Stimulated activated CD4-positive, alpha-beta T cell treated with anti-CD3 and anti-CD28 coated beads, Interleukin-12 subunit alpha, Interleukin-12 subunit beta, amount 100 ng/mL, for 48 hours (primary cell): ENCODE data around the gene CENPS.
A peak's percentile ranks its signal among the peaks of the same experiment; 100 is the strongest.
"Not testable (repeated sequence)": the region's sequence is repeated elsewhere in the genome, so short reads cannot be mapped to it uniquely, and the experiment has no call there.

ENCODE experiments used
- DNase-seq, 3 donors: peaks; one replicate each; pipeline ENCODE4 v3.0.0-alpha.2; 2020; ENCODE audit warnings: low read depth in 2 of 3, low spot score in 1 of 3

CENPS gene

DNA sequence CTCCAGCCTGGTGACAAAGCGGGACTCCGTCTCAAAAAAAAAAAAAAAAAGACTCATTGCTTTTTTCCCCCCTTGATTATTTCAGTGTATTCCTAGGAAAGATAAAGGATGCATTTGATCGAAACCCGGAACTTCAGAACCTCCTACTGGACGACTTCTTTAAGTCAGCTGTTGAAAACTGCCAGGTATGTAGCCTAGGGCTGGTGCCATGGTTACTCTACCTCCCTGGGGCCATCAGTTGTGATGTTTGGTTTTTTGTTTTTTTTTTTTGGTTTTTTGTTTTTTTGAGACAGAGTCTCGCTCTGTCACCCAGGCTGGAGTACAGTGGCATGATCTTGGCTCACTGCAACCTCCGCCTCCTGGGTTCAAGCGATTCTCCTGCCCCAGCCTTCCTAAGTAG is 11.5 kb upstream of the CENPS start:
- DNase-seq, result not testable (repeated sequence)

DNA sequence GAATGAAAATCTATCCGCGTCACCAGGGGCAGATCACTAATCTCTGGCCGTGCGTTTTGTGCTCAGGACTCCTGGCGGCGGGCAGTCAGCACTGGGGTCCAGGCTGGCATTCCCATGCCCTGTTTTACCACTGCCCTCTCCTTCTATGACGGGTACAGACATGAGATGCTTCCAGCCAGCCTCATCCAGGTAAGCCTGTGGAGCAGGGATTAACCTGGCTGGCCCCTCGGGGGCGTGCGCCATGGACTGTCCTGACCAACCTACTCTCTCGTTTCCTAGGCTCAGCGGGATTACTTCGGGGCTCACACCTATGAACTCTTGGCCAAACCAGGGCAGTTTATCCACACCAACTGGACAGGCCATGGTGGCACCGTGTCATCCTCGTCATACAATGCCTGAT is 10.9 kb upstream of the CENPS start:
- DNase-seq, result no peak

DNA sequence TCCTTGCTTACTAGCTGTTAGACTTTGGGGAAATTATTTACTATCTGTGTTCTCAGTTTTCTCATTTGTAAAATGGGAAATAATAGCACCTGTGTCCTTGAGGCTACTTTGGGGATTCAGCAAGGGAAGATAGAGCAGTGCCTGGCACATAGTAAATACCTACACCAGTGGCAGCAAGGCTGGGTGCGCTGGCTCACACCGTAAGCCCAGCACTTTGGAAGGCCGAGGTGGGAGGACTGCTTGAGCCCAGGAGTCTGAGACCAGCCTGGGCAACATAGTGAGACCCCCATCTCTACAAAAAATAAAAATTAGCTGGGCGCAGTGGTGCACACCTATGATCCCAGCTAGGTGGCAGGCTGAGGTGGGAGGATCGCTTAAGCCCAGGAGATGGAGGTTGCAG is 8.6 kb upstream of the CENPS start:
- DNase-seq, result no peak

DNA sequence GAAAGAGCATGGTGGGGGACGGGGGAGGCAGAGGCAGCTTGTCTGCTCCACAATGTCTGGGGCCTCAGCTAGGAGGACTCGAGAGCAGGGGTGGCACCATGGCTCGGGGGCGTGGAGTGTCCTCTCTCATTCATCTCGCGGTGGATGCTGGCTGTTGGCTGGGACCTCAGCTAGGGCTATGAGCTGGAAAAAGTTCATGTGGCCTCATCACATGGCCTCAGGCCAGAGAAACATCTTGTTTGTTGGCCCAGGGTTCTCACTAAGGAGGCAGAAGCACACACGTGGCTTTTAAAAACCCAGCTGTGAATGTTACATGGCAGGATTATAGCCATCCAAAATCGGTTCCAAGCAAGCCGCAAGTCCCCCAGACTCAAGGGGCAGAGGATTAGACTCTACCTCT is 6.2 kb upstream of the CENPS start:
- no peak for DNase-seq

DNA sequence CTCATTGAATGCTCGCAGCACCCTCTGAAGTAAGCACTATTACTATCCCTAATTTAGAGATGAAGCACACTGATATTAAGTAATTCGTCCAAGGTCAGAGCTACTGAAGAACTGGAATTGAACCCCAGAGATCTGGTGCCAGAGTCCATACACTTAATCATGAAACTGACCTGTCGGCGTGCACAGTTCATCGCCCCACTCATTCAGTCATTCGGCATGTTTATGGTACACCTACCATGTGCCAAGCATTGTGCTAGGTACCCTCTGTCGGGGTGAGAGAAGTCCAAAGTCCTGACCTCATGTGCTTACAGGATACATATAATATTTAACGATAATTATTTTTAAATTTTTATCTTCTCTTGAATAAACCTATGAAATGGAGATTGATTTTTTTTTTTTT is 5.6 kb upstream of the CENPS start:
- DNase-seq, result no peak

DNA sequence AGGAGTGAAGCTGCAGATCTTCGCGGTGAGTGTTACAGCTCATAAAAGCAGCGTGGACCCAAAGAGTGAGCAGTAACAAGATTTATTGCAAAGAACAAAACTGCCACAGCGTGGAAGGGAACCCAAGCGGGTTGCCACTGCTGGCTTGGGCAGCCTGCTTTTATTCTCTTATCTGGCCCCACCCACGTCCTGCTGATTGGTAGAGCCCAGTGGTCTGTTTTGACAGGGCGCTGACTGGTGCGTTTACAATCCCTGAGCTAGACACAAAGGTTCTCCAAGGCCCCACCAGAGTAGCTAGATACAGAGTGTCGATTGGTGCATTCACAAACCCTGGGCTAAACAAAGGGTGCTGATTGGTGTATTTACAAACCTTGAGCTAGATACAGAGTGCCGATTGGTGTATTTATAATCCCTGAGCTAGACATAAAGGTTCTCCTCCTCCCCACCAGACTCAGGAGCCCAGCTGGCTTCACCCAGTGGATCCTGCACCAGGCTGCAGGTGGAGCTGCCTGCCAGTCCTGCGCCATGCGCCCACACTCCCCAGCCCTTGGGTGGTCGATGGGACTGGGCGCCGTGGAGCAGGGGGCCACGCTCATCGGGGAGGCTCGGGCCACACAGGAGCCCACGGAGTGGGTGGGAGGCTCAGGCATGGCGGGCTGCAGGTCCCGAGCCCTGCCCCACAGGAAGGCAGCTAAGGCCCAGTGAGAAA is 4.3 kb upstream of the CENPS start:
- DNase-seq, result not testable (repeated sequence)

DNA sequence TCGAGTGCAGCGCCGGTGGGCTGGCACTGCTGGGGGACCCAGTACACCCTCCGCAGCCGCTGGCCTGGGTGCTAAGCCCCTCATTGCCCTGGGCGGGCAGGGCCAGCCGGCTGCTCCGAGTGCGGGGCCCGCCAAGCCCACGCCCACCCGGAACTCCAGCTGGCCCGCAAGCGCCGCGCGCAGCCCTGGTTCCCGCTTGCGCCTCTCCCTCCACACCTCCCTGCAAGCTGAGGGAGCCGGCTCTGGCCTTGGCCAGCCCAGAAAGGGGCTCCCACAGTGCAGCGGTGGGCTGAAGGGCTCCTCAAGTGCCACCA is 3.7 kb upstream of the CENPS start:
- DNase-seq, result not testable (repeated sequence)

DNA sequence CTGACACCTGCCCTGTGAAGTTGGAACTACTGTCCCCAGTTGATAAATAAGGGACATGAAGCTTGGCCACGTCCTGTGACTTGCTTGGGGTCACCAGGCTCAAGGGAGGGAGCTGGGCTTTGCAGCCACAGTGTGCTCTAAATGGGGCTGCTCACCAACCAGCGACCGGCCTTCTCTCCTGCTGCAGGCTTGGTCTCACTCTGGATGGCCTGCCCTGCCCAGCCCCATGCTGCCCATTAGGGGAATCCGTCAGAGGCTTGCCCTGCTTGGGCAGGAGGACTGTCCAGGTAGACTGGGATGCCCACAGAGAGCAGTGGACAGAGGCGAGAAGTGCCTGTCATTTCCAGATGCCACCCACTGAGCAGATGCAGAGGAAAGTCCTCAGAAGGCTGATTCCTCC is 1.2 kb upstream of the CENPS start:
- no peak for DNase-seq

DNA sequence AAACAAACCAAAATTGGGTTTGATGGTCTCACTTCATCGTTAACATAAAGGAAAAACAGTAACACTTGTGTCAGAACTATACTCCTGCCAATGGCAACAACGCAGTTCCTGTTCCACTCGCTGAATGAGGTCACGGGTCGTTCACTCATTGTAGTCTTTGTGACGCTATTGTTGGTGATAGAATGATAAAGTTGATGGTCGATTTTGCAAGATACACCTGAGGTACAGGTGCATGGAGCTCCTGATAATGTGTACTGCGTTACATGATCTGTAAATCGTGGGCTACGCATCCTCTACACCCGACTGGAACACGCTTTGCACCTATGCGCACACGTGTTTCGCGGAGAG is 391 bp upstream of the CENPS start:
- DNase-seq, result peak; percentile 4 to 22 (median 9)

DNA sequence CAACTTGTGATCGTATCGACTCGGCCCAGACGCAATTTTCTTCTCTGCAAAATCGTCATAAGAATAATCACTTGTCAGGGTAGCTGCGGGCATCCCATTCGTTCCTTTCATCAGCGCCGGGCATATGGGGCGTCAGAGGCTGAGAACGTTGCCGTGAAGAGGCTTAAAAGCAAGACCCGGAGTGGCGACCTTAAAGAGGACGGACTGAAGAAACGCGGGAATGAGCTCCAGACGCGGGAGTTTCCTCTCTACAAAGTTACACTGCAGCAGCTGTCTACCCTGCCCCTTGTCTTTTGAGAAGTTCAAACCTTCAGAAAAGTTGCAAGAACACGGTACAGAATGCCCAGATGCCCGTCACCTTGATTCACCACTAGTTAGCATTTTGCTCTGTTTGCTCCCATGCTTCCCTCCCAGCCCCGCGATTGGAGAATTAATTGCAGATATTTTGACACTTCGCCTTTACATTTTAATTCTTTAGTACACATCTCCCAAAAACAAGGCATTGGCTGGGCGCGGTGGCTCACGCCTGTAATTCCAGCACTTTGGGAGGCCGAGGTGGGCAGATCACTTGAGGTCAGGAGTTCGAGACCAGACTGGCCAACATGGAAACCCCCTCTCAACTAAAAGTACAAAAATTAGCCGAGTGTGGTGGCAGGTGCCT is 967 bp downstream of the CENPS start:
- DNase-seq, result peak in 2 of 3 donors; percentile 6 to 9

DNA sequence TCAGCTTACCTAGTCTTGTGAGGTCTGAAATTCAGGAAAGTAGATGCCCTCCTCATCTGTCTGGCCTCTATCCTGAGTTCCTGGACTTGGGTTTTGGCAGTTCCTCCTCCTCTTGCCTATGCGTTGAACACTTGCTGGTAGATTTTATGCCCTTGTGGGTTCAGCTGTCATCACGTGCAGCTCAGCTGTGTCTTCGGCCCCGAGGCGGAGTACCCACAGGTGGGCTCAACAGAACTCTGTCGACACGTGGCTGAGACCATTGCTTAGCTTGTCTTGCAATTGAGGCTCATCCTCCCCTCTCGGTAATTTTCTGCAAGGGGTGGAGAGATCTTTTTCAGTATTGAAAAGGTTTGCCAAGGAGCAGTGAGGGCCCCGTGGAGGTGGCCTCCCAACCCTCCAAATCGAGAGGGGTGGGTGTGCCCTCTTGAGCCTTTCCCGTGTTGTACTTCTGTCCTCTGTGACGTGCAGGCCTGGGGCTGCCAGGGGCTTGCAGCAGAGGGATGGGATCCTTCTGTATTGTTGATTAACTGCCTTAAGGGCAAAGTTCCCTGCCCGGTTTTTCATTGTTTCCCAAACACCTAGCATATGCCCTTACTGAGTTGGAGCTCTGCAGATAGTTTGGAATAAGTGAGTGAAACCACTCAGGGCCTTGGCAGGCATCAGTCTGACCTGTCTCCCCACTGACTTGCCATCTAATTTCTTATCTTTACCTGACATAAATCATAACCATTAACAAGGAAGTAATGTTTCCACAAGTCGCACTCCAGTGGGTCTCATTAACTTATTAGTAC is 2.9 kb downstream of the CENPS start:
- DNase-seq, result no peak

DNA sequence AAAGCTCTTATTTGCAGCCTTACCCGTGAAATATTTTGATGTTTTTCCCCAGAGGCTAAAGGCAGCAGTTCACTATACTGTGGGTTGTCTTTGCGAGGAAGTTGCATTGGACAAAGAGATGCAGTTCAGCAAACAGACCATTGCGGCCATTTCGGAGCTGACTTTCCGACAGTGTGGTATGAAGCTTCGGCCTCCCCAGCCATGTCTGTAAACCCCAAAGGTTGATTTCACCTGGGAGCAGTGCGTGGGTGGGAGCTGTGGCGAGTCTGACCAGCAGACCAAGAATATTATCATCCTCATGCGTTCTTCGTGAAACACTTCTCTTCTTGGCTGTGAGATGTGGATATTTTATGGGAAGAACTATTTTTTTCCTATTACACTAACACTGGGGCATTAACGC is 3.6 kb downstream of the CENPS start:
- DNase-seq, result no peak

DNA sequence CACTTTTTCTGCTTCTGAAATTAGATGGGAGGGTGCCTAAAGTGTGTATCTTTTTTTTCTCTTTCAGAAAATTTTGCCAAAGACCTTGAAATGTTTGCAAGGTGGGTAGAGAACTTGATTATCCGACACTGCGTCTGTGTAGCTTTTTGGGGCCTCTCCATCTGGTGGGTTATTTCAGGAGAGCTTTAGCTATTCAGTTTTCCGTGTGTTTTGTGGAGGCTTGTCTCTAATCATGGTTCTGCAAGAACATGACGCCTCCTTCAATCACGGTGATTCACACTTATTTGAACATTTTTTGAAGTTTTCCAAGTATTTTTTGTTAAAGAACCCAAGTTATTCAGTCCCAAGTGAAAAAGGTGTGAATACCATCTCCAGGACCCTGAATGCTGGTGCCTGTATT is 4.4 kb downstream of the CENPS start:
- no peak for DNase-seq

DNA sequence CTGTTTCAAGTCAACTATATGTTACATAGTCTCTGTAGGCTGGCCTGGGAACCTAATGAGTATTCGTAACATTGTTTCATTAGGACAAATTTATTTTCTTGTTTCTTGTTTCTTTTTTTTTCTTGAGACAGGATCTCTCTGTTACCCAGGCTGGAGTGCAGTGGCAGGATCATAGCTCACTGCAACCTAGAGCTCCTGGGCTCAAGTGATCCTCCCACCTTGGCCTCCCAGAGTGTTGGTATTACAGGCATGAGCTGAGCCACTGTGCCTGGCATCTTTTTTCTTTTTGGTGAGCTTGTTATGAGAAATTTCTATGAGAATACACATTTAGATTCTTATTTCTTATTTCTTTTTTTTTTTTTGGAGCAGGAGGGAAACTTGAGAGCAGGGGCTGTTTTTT is 6.8 kb downstream of the CENPS start:
- no peak for DNase-seq

DNA sequence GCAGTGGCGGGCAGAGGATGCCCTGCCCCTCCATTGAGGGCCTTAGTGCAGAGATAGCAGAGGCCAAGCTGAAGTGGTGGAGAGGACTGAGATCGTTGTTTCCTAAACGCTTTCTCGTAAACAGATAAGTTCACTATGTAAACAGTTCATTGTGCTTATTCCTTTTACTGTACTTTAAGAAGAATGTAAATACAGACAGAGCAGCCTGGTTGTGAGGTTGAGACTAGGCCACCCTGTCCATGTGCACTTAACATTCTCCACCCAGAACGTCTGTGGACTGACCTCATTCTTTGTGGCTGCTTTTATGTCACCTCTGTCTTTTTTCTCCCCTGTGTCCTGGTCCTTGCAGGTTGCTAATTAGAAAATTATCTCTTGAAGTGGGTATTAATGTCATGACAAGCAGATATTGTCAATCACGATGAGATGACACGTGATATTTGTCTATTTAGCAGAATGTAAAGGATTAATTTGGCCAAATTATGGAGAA is 8.5 kb downstream of the CENPS start:
- DNase-seq, result no peak

DNA sequence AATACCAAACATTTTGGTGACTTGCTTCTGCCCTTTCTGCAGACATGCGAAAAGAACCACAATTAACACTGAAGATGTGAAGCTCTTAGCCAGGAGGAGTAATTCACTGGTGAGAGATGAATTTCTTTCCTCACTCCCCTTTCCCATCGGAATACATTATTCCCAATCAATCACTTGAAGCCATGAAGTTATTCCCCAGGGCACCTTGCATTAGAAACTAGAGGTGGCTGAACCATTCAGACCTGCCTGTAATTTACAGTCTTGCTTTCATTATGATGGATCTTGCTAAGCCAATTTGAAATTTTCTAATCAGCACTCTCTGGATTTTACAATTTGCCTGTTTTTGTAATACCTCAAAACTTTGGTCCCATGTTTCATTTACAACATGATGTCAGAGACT is 10.1 kb downstream of the CENPS start:
- DNase-seq, result no peak

DNA sequence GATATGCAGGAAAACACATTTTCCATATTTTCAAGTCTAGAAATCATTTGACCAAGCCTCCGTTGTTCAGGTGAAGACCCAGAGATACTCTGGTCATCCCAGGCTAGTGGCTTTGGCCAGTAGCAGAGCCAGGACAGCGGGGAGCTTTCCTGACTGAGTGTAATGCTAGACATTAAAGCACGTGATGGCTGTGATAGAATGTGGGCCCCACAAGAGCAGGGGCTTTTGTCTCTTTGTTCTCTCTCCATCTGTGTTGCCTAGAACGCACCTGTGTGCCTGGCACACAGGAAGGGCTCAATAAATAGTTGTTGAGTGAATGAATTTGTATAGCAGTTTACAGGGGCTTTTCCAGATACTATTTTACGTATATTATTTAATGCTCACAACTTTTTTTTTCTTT is 10.6 kb downstream of the CENPS start:
- DNase-seq, result no peak

DNA sequence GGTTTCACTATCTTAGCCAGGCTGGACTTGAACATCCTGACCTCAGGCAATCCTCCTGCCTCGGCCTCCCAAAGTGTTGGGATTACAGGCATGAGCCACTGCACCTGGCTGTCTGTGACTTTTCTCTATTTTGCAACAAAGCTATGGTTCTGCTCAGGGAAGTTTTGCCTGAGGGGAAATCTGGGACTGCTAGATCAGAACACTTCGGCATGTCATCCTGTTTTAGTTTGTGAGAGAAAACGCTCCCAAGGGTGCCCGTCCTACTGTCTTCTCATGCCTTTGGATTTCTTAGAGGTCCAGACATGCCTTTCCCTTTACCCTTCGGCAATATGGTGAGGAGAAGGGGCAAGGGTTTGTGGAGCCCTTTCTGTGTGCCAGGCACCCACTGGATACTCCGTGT is 14.0 kb downstream of the CENPS start:
- no peak for DNase-seq

DNA sequence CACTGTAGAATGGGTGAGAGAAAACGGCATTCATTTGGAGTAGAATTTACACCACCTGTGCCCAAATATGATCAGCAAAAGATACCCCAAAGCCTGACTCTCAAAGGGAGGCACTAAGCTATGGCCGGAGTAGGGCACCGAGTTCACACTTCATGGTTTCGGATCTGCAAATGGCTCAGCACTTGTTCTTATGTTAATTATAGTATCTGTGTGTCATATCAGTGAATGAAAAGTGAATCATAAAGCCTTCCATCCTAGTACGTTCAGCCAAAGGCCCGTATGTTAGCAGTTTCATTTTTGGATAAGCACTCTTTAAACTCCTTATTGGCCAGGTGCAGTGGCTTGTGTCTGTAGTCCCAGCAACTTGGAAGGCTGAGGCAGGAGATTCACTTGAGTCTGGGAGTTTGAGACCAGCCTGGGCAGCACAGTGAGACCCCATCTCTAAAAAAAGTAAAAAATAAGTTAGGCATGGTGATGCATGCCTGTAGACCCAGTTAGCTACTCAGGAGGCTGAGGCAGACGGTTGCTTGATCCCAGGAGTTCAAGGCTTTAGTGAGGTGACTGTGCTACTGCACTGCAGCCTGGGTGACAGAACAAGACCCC is 14.7 kb downstream of the CENPS start:
- DNase-seq, result no peak

DNA sequence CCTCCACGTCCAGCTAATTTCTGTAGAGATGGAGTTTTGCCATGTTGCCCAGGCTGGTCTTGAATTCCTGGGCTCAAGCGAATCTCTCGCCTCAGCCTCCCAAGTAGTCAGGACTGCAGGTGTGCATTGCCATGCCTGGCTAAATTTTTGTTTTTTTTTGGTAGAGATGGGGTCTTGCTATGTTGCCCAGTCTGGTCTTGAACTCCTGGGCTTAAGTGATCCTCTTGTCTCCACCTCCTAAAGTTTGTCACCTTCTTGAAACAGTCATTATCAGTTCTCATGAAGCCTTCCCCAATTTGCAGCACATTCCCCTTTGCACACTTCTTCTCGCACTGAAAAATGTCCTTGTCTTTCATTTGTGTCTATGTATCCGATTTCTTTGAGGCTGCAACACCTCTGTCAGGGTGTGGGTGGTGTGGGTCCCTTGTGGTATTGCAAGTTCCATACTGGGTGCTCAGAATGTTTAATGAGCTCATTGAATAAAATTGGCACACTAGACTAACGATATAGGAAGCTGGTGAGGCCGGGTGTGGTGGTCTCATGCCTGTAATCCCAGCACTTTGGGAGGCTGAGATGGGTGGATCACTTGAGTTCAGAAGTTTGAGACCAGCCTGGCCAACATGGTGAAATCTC is 16.7 kb downstream of the CENPS start:
- no peak for DNase-seq

DNA sequence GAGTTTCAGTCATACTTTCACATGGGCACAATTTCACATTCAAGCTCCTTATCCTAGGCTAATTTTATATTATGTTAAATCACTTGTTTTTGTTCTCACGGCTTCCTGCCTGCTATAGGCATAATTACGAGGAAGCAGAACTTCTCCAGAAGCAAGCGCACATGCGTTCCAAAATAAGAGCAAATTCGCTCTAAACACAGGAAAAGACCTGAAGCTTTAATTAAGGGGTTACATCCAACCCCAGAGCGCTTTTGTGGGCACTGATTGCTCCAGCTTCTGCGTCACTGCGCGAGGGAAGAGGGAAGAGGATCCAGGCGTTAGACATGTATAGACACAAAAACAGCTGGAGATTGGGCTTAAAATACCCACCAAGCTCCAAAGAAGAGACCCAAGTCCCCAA is 19.5 kb downstream of the CENPS start, which contains the start of gene CORT:
Gene CORT, plus strand, starts transcription at position 281 of the 400 bp plus-strand sequence. CDS start 193 bp downstream, outside the sequence.
- no peak for DNase-seq
